OCI-LY7 (cell line): ENCODE data around the gene TAOK1.

Source experiments
- EZH2phosphoT487 ChIP-seq: fragments of 200-600 bp; sonication (generic); IDR thresholded peaks from 2 replicates; pipeline ENCODE4 v1.6.1; 2018; ENCODE audit warnings: low read depth, borderline replicate concordance, mild to moderate bottlenecking, mixed run types, antibody characterized with exemption, low read length, moderate library complexity, mixed read lengths
- TF ChIP-seq, protein P1 (sequence below): fragments of 200-600 bp; sonication (generic); conservative IDR thresholded peaks from 2 replicates; pipeline ENCODE4 v1.5.1; 2014; ENCODE audit warnings: mild to moderate bottlenecking, antibody characterized with exemption, low read length, moderate library complexity, mixed read lengths

DNA sequence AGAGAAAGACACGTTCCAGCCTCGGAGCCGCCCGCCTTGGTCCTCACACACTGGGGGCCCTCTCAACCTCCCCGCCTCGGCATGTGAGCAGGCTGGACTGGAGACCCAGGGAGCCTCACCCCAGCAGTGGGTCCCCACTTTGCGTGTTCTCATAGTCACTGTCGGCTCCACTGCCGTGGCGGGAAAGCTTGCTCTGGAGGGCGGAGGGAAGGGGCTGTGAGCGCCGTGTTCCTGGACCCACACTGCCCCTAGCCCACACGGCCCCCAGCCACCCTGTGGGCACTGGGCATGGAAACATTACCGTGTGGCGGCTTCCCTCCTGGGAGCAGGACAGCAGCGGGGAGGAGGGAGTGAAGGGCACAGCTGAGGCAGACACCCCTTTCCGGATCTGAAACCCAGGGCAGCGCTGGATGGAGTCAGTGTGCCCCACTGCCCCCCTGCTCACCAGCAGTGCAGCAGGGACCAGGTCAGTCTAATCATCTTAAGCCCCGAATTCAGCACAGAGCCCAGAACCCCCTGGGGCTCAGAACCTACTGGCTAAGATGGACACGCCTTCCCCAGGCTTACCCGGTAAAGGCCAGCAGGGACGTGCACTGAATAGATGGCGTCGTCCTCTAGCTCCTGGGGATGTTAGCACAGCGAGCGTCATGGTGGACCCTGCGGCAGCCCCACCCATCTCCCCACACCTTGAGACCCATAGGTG is 185.5 kb downstream of the TAOK1 start:
- TF ChIP-seq, protein P1, sequence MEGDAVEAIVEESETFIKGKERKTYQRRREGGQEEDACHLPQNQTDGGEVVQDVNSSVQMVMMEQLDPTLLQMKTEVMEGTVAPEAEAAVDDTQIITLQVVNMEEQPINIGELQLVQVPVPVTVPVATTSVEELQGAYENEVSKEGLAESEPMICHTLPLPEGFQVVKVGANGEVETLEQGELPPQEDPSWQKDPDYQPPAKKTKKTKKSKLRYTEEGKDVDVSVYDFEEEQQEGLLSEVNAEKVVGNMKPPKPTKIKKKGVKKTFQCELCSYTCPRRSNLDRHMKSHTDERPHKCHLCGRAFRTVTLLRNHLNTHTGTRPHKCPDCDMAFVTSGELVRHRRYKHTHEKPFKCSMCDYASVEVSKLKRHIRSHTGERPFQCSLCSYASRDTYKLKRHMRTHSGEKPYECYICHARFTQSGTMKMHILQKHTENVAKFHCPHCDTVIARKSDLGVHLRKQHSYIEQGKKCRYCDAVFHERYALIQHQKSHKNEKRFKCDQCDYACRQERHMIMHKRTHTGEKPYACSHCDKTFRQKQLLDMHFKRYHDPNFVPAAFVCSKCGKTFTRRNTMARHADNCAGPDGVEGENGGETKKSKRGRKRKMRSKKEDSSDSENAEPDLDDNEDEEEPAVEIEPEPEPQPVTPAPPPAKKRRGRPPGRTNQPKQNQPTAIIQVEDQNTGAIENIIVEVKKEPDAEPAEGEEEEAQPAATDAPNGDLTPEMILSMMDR = no peak
- no peak for TF ChIP-seq EZH2phosphoT487
